WTC11 (cell line): ENCODE data around the gene CORO7. TPM values are rescaled to one million over a fixed set of nuclear protein-coding genes. Genes with fewer than 3 reads are reported as not detected.

Source experiments
- ATF1 ChIP-seq: sonication (generic); formaldehyde crosslinking; IDR thresholded peaks from 2 replicates; pipeline ENCODE4 v1.8.1; 2023; ENCODE audit warnings: mild to moderate bottlenecking, moderate library complexity, missing genetic modification reagents
- CREM ChIP-seq: sonication (generic); formaldehyde crosslinking; IDR thresholded peaks from 2 replicates; pipeline ENCODE4 v1.8.1; 2022; ENCODE audit warnings: mild to moderate bottlenecking, missing genetic modification reagents, moderate library complexity
- CTCF ChIP-seq: fragments of 200-600 bp; IDR thresholded peaks from 2 replicates; pipeline ENCODE4 v1.8.0; 2022; ENCODE audit warnings: antibody characterized with exemption
- ELF4 ChIP-seq: sonication (generic); formaldehyde crosslinking; IDR thresholded peaks from 2 replicates; pipeline ENCODE4 v1.8.1; 2022; ENCODE audit warnings: low read depth, mild to moderate bottlenecking, moderate library complexity, missing genetic modification reagents
- ERG ChIP-seq: fragments of 250-450 bp; sonication (Bioruptor Pico); IDR thresholded peaks from 2 replicates; pipeline ENCODE4 v1.8.0; 2021; ENCODE audit warnings: mild to moderate bottlenecking
- ESRRA ChIP-seq: sonication (generic); formaldehyde crosslinking; IDR thresholded peaks from 2 replicates; pipeline ENCODE4 v1.8.1; 2022; ENCODE audit warnings: mild to moderate bottlenecking, missing genetic modification reagents, borderline replicate concordance
- FOXJ3 ChIP-seq: sonication (generic); formaldehyde crosslinking; IDR thresholded peaks from 2 replicates; pipeline ENCODE4 v1.9.0; 2021; ENCODE audit warnings: missing genetic modification reagents, mild to moderate bottlenecking, borderline replicate concordance
- GTF2I ChIP-seq: fragments of 250-450 bp; sonication (Bioruptor Pico); conservative IDR thresholded peaks from 2 replicates; pipeline ENCODE4 v1.4.0; 2021; ENCODE audit warnings: mild to moderate bottlenecking
- HMGXB4 ChIP-seq: sonication (generic); formaldehyde crosslinking; IDR thresholded peaks from 2 replicates; pipeline ENCODE4 v1.8.1; 2023; ENCODE audit warnings: mild to moderate bottlenecking, moderate library complexity, missing genetic modification reagents
- IRF2 ChIP-seq: sonication (generic); formaldehyde crosslinking; IDR thresholded peaks from 2 replicates; pipeline ENCODE4 v1.8.0; 2022; ENCODE audit warnings: low read depth, missing genetic modification reagents, borderline replicate concordance
- KAT7 ChIP-seq: sonication (generic); formaldehyde crosslinking; IDR thresholded peaks from 2 replicates; pipeline ENCODE4 v1.8.1; 2023; ENCODE audit warnings: missing genetic modification reagents, mild to moderate bottlenecking, borderline replicate concordance
- MAX ChIP-seq: sonication (generic); formaldehyde crosslinking; IDR thresholded peaks from 2 replicates; pipeline ENCODE4 v1.8.0; 2022; ENCODE audit warnings: mild to moderate bottlenecking, missing genetic modification reagents
- MLX ChIP-seq: sonication (generic); formaldehyde crosslinking; IDR thresholded peaks from 2 replicates; pipeline ENCODE4 v1.8.1; 2023; ENCODE audit warnings: mild to moderate bottlenecking, missing genetic modification reagents, moderate library complexity
- MXD4 ChIP-seq: fragments of 250-450 bp; sonication (Bioruptor Pico); IDR thresholded peaks from 2 replicates; pipeline ENCODE4 v1.8.0; 2021; ENCODE audit warnings: mild to moderate bottlenecking, moderate library complexity, borderline replicate concordance
- MYBL2 ChIP-seq: sonication (generic); formaldehyde crosslinking; IDR thresholded peaks from 2 replicates; pipeline ENCODE4 v1.8.1; 2023; ENCODE audit warnings: mild to moderate bottlenecking, moderate library complexity, missing genetic modification reagents
- NFE2L1 ChIP-seq: sonication (generic); formaldehyde crosslinking; IDR thresholded peaks from 2 replicates; pipeline ENCODE4 v1.8.1; 2023; ENCODE audit warnings: missing genetic modification reagents
- NR2C2 ChIP-seq: sonication (generic); formaldehyde crosslinking; IDR thresholded peaks from 2 replicates; pipeline ENCODE4 v1.8.0; 2022; ENCODE audit warnings: mild to moderate bottlenecking, missing genetic modification reagents
- OVOL2 ChIP-seq: fragments of 250-450 bp; sonication (Bioruptor Pico); IDR thresholded peaks from 2 replicates; pipeline ENCODE4 v1.9.0; 2021; ENCODE audit warnings: mild to moderate bottlenecking, borderline replicate concordance
- RORB ChIP-seq: fragments of 250-450 bp; sonication (Bioruptor Pico); IDR thresholded peaks from 2 replicates; pipeline ENCODE4 v1.9.0; 2021; ENCODE audit warnings: mild to moderate bottlenecking
- SMAD4 ChIP-seq: sonication (generic); formaldehyde crosslinking; IDR thresholded peaks from 2 replicates; pipeline ENCODE4 v1.8.0; 2022; ENCODE audit warnings: mild to moderate bottlenecking, missing genetic modification reagents
- TP53 ChIP-seq: sonication (generic); formaldehyde crosslinking; IDR thresholded peaks from 2 replicates; pipeline ENCODE4 v1.8.1; 2023; ENCODE audit warnings: mild to moderate bottlenecking, missing genetic modification reagents
- USF1 ChIP-seq: sonication (generic); formaldehyde crosslinking; IDR thresholded peaks from 2 replicates; pipeline ENCODE4 v1.8.0; 2022; ENCODE audit warnings: mild to moderate bottlenecking, missing genetic modification reagents
- ZBTB43 ChIP-seq: sonication (generic); formaldehyde crosslinking; IDR thresholded peaks from 2 replicates; pipeline ENCODE4 v1.8.1; 2023; ENCODE audit warnings: mild to moderate bottlenecking, missing genetic modification reagents
- ZNF138 ChIP-seq: sonication (generic); formaldehyde crosslinking; conservative IDR thresholded peaks from 2 replicates; pipeline ENCODE4 v1.8.1; 2022; ENCODE audit warnings: mild to moderate bottlenecking, moderate library complexity, missing genetic modification reagents
- ZNF232 ChIP-seq: sonication (generic); formaldehyde crosslinking; IDR thresholded peaks from 2 replicates; pipeline ENCODE4 v1.8.0; 2022; ENCODE audit warnings: mild to moderate bottlenecking, missing genetic modification reagents
- ZNF317 ChIP-seq: sonication (generic); formaldehyde crosslinking; IDR thresholded peaks from 2 replicates; pipeline ENCODE4 v1.8.1; 2023; ENCODE audit warnings: low read depth, mild to moderate bottlenecking, moderate library complexity, missing genetic modification reagents, borderline replicate concordance
- ZNF512 ChIP-seq: sonication (generic); formaldehyde crosslinking; IDR thresholded peaks from 2 replicates; pipeline ENCODE4 v1.8.1; 2022; ENCODE audit warnings: missing genetic modification reagents, borderline replicate concordance
- ZSCAN18 ChIP-seq: fragments of 250-450 bp; sonication (Bioruptor Pico); IDR thresholded peaks from 2 replicates; pipeline ENCODE4 v2.1.2; 2022; ENCODE audit warnings: mild to moderate bottlenecking, moderate library complexity
- total RNA-seq: library from RNA; stranded (reverse); gene quantifications from 3 replicates; pipeline ENCODE4 v1.2.3, GENCODE V29; 2021

The CORO7 gene
- total RNA-seq, 1 experiment from 2014 or later, result 45.5 TPM

- TF ChIP-seq TP53 (CRISPR knock-in tag), result 0 out of 2 replicates have a peak, but pooled peaks have one; percentile 54
- TF ChIP-seq MLX (CRISPR knock-in tag), result no peak
- no peak for TF ChIP-seq ELF4 (CRISPR knock-in tag)
- TF ChIP-seq NFE2L1 (CRISPR knock-in tag), result no peak; the same call in 1 of the 2 replicates
- no peak for TF ChIP-seq CTCF
- TF ChIP-seq SMAD4, result no peak
- no peak; the same call in 1 of the 2 replicates for TF ChIP-seq ESRRA (CRISPR knock-in tag)
- TF ChIP-seq NR2C2 (CRISPR knock-in tag), result no peak
- no peak for TF ChIP-seq ZNF512 (CRISPR knock-in tag)
- peak; percentile 78; the same call in 1 of the 2 replicates for TF ChIP-seq MAX (CRISPR knock-in tag)
- no peak for TF ChIP-seq CREM (CRISPR knock-in tag)
- no peak for TF ChIP-seq KAT7 (CRISPR knock-in tag)
- TF ChIP-seq ZSCAN18 (CRISPR knock-in tag), result no peak
- TF ChIP-seq OVOL2, result no peak
- TF ChIP-seq USF1, result peak; percentile 98
- TF ChIP-seq IRF2 (CRISPR knock-in tag), result no peak
- no peak for TF ChIP-seq ZNF232 (CRISPR knock-in tag)
- TF ChIP-seq ERG (CRISPR knock-in tag), result no peak
- no peak for TF ChIP-seq ATF1
- TF ChIP-seq ZNF317 (CRISPR knock-in tag), result no peak
- no peak for TF ChIP-seq GTF2I
- TF ChIP-seq ZBTB43, result no peak
- no peak for TF ChIP-seq RORB (CRISPR knock-in tag)
- TF ChIP-seq MXD4 (CRISPR knock-in tag), result no peak
- TF ChIP-seq FOXJ3 (CRISPR knock-in tag), result no peak
- no peak for TF ChIP-seq MYBL2 (CRISPR knock-in tag)
- TF ChIP-seq ZNF138 (CRISPR knock-in tag), result no peak
- no peak for TF ChIP-seq HMGXB4 (CRISPR knock-in tag)
Observed at GRCh38 chr16:4416200-4417032, at the start of gene CORO7 (continued).
